Stomach (tissue), 9 donors: ENCODE results near the gene KCNQ5. TPM values are rescaled to one million over a fixed set of nuclear protein-coding genes. Genes with fewer than 3 reads are reported as not detected.

Experiments used
- DNase-seq, 2 donors: peaks; one replicate each; pipeline versions ENCODE4 v3.0.0 to v3.0.0-alpha.2; 2013 to 2019
- H3K27ac ChIP-seq, 5 donors: fragments of 200-600 bp in 4 of 5; sonication (generic) in 4 of 5; one replicate each; pipeline ENCODE4 v1.5.1; 2013 to 2019; ENCODE audit warnings: mild to moderate bottlenecking in 1 of 5, moderate library complexity in 1 of 5
- H3K27me3 ChIP-seq, 3 donors: fragments of 200-600 bp; sonication (generic); one replicate each; pipeline ENCODE4 v1.5.1; 2017 to 2019; ENCODE audit warnings: mixed run types in 1 of 3
- H3K36me3 ChIP-seq, 4 donors: fragments of 200-600 bp; sonication (generic); 1 replicate in 3 of 4; 2 replicates in 1 of 4; pipeline ENCODE4 v1.5.1; 2016 to 2019
- H3K4me1 ChIP-seq, 4 donors: fragments of 200-600 bp; sonication (generic); one replicate each; pipeline ENCODE4 v1.5.1; 2016 to 2019
- H3K4me3 ChIP-seq, 4 donors: fragments of 200-600 bp; sonication (generic) in 3 of 4; one replicate each; pipeline ENCODE4 v1.5.1; 2016 to 2019; ENCODE audit warnings: mild to moderate bottlenecking in 1 of 4
- H3K9me3 ChIP-seq, 4 donors: fragments of 200-600 bp; sonication (generic); one replicate each; pipeline ENCODE4 v1.5.1; 2016 to 2019
- CTCF ChIP-seq, 7 experiments: fragments of 450-650 bp in 4 of 7; fragments of 200-600 bp in 3 of 7; sonication (generic) in 3 of 7; IDR thresholded peaks; one replicate each; pipeline ENCODE4 v1.5.1; 2016 to 2019; ENCODE audit warnings: antibody characterized with exemption in 7 of 7, control low read depth in 2 of 7, mild to moderate bottlenecking in 1 of 7
- EP300 ChIP-seq: sonication (generic); formaldehyde crosslinking; IDR thresholded peaks from one replicate; pipeline ENCODE4 v1.6.1; 2017; ENCODE audit warnings: antibody characterized with exemption
- POLR2A ChIP-seq, 4 donors: fragments of 450-650 bp; IDR thresholded peaks; one replicate each; pipeline ENCODE4 v1.6.1; 2016; ENCODE audit warnings: antibody characterized with exemption in 4 of 4, control low read depth in 2 of 4, mild to moderate bottlenecking in 1 of 4, moderate library complexity in 1 of 4
- POLR2AphosphoS5 ChIP-seq, 3 donors: sonication (generic); formaldehyde crosslinking; IDR thresholded peaks; one replicate each; pipeline ENCODE4 v1.6.1; 2016; ENCODE audit warnings: antibody characterized with exemption in 3 of 3
- WGBS, 5 donors: extraction: QIAGEN DNeasy Blood & Tissue Kit in 3 of 5; methylation state at CpG; one replicate each; pipeline versions ENCODE4 v1.1.5 to v1.1.7; 2013 to 2018; 5-methylcytosine and 5-hydroxymethylcytosine counted together
- intact Hi-C: fragments of 100-400 bp; cut with DNase I; formaldehyde crosslinking; loops from one replicate; pipeline ENCODE4 v1.15.1; 2023; ENCODE audit warnings: low total_unique reads
- polyA plus RNA-seq, 3 donors: library from polyadenylated mRNA; stranded (reverse); fragments of 200-250 nt; gene quantifications; one replicate each; pipeline ENCODE4 v1.2.3, GENCODE V29; 2013
- total RNA-seq, 5 donors: library from RNA; depleted of rRNA; stranded (reverse); fragments of >200 nt; gene quantifications; one replicate each; pipeline versions ENCODE4 v1.1.0 to v1.2.3, GENCODE V29; 2014 to 2016
- donor health status: healthy with polysubstance abuse.
- donor health status: Bipolar disorder and iron deficiency.
- donor health status: healthy.

The KCNQ5 gene
- total and polyA plus RNA-seq, 8 donors, result 0.12 to 2.8 (median 0.37) TPM; not detected in 2

GRCh38 chr6:72793641-72794395 is 172.0 kb downstream of the KCNQ5 start:
- no peaks in the 10 kb centered on the region for H3K4me1 ChIP-seq
- H3K27me3 ChIP-seq, result no peaks in the 10 kb centered on the region
- no peaks in the 10 kb centered on the region for H3K9me3 ChIP-seq
- intact Hi-C loops, result no loop called here
- TF ChIP-seq EP300 (no peak), CTCF (IDR thresholded peaks at IDR 0.05) (no peak), POLR2AphosphoS5 (IDR thresholded peaks at IDR 0.05) (no peak)
- no peak overlapping the region for H3K4me3 ChIP-seq
- H3K27ac ChIP-seq, result no peak overlapping the region
- no peaks in the 10 kb centered on the region for H3K36me3 ChIP-seq
- 76 to 92% (median 86%) methylated on average over 10 of the region's 10 CpGs for WGBS, 5 donors
- no peak for DNase-seq

GRCh38 chr6:72798196-72798595 is 176.3 kb downstream of the KCNQ5 start:
- no peaks in the 10 kb centered on the region for H3K36me3 ChIP-seq
- TF ChIP-seq POLR2AphosphoS5 (IDR thresholded peaks at IDR 0.05) (no peak), POLR2A (IDR thresholded peaks at IDR 0.05) (no peak)
- DNase-seq, result no peak
- H3K9me3 ChIP-seq, result no peaks in the 10 kb centered on the region
- intact Hi-C loops, result no loop called here
- 58 to 84% (median 64%) methylated on average over 2 of the region's 2 CpGs for WGBS, 5 donors
- no peaks in the 10 kb centered on the region for H3K27me3 ChIP-seq
- no peaks in the 10 kb centered on the region for H3K4me1 ChIP-seq
- H3K27ac ChIP-seq, result no peak overlapping the region
- H3K4me3 ChIP-seq, result no peak overlapping the region

- H3K4me1 ChIP-seq, result no peaks in the 10 kb centered on the region
- H3K27me3 ChIP-seq, result no peaks in the 10 kb centered on the region
- 66 to 77% (median 72%) methylated on average over 4 of the region's 4 CpGs for WGBS, 5 donors
- no peaks in the 10 kb centered on the region for H3K36me3 ChIP-seq
- intact Hi-C loops, result no loop called here
- H3K27ac ChIP-seq, result no peak overlapping the region
- TF ChIP-seq POLR2AphosphoS5 (IDR thresholded peaks at IDR 0.05) (no peak), EP300 (no peak), CTCF (IDR thresholded peaks at IDR 0.05) (no peak), POLR2A (IDR thresholded peaks at IDR 0.05) (no peak)
- no peaks in the 10 kb centered on the region for H3K9me3 ChIP-seq
- no peak for DNase-seq
- no peak overlapping the region for H3K4me3 ChIP-seq
Measured at GRCh38 chr6:72809746-72810379, 188.0 kb downstream of the KCNQ5 start.

GRCh38 chr6:72810571-72811280 is 188.9 kb downstream of the KCNQ5 start:
- intact Hi-C loops, result no loop called here
- TF ChIP-seq CTCF (IDR thresholded peaks at IDR 0.05) (no peak), EP300 (no peak), POLR2AphosphoS5 (IDR thresholded peaks at IDR 0.05) (no peak), POLR2A (IDR thresholded peaks at IDR 0.05) (no peak)
- Histone ChIP-seq H3K27ac (no peak overlapping the region), H3K4me3 (no peak overlapping the region), H3K4me1 (no peaks in the 10 kb centered on the region), H3K9me3 (no peaks in the 10 kb centered on the region), H3K36me3 (no peaks in the 10 kb centered on the region), H3K27me3 (no peaks in the 10 kb centered on the region)
- 83 to 91% (median 89%) methylated on average over 4 of the region's 4 CpGs for WGBS, 5 donors
- no peak for DNase-seq
